Stimulated activated naive CD8-positive, alpha-beta T cell treated with anti-CD3 and anti-CD28 coated beads, Interleukin-15, Interleukin-2, amounts not matched to agents 100 ng/mL and 50 ng/mL, for 24 hours (primary cell): ENCODE results near the gene CACNA2D2.

ENCODE experiments used
- H3K27ac Mint-ChIP-seq: one replicate; pipeline ENCODE4 v1.8.0; 2021; ENCODE audit warnings: mild to moderate bottlenecking, mixed read lengths
- H3K27me3 Mint-ChIP-seq: one replicate; pipeline ENCODE4 v1.8.0; 2021; ENCODE audit warnings: mixed read lengths
- H3K36me3 Mint-ChIP-seq: one replicate; pipeline ENCODE4 v1.8.0; 2021; ENCODE audit warnings: low read depth, mixed read lengths
- H3K4me1 Mint-ChIP-seq: one replicate; pipeline ENCODE4 v1.8.0; 2021; ENCODE audit warnings: low read depth, mixed read lengths
- H3K4me3 Mint-ChIP-seq: one replicate; pipeline ENCODE4 v1.8.0; 2021; ENCODE audit warnings: mild to moderate bottlenecking, mixed read lengths
- H3K9me3 Mint-ChIP-seq: one replicate; pipeline ENCODE4 v1.8.0; 2021; ENCODE audit warnings: mixed read lengths

CACNA2D2 gene

DNA sequence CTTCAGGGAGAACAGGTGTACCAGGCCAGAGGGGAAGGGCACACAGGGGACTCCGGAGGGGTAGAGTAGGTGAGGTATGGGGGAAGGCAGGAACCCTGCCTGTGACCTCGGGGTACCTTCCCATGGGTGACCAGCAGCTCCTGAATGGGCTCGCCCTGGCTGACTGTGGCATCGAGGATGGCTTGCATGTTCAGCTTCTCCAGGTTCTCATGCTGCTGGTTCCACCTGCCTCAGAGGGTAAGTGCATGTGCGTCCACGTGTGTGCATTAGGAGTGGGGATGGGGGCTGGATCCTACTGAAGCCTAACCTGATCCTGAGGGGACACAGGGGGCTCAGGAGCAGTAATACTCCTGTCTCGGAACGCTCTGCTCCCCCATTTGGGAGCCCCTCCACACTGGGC, 158.4 kb downstream of the CACNA2D2 start:
- H3K4me3 Mint-ChIP-seq, result peak overlapping the region; percentile 23
- H3K27me3 Mint-ChIP-seq, result no peaks in the 10 kb centered on the region
- H3K9me3 Mint-ChIP-seq, result no peaks in the 10 kb centered on the region
- peaks cover 14% of the 10 kb centered on the region for H3K36me3 Mint-ChIP-seq
- H3K4me1 Mint-ChIP-seq, result peaks cover 65% of the 10 kb centered on the region
- no peak overlapping the region for H3K27ac Mint-ChIP-seq

DNA sequence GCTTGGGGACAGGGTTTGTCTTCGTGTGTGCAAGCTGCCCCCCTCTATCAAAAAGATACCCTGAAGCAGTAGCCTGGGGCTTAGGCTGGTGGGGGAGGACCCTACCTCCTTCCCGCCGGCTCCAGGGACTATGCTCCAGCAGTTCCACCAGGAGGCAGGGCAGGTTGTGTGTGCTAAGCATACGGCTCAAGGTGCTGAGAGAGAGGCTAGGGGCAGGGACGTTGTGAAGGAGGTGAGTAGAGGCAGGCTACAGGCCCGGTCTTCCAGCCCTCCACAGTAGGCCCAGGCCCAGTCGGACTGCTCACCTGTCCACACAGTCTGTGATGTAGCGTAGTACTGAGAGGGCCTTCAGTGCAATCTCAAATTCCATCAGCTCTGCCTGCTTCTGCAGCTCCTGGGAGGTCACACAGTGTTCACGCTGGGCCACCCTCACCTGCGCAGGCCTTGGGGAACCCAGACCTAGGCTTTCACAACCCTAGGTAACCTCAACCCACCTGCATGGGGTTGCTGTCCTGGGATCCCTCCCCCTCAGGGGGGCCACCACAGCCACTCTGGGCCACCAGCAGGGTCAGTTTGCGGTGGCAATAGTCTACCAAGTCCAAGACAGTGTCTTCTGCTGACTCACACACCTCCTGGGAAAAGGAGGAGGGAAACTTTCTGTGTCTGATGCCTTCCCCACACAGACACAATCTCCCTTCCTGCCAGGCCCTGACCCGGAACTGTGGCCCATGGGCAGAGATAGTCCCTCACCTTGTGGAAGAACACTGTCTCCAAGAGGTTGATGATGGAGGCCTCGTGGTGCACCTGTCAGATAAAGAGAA, 160.4 kb downstream of the CACNA2D2 start:
- H3K4me3 Mint-ChIP-seq, result no peak overlapping the region
- peaks cover 63% of the 10 kb centered on the region for H3K4me1 Mint-ChIP-seq
- H3K36me3 Mint-ChIP-seq, result peaks cover 22% of the 10 kb centered on the region
- H3K27me3 Mint-ChIP-seq, result no peaks in the 10 kb centered on the region
- H3K9me3 Mint-ChIP-seq, result no peaks in the 10 kb centered on the region
- no peak overlapping the region for H3K27ac Mint-ChIP-seq

DNA sequence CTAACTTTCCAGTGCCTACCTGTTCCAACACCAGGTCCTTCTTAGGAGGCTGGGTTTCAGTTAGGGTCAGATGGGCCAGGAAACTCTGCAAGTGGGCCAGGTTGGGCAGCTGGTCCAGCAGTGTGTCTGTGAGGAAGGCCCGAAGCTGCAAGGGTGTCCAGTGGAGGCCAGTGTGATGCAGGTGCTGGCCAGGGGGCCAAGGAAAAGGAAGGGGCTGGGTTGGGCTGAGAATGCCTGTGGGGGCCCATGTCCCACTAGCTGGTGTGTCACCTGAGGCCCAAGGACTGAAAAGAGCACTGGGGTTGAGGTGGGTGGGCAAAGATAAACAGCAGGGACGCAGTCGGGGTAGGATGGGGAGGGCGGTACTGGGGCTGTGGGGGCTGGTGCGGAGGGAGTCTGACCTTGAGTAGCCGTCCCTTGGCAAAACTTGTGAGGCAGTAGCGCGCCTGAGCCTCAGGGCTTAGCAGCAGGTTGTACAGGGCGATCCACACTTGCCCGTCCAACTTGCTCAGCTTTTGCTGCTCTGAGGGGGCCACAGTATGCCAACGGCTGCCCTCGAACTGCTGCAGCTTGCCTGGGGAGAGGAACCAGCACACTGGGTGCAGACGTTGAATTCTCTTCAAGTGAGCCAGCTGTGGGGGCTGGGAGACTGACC, 161.3 kb downstream of the CACNA2D2 start:
- H3K27me3 Mint-ChIP-seq, result no peaks in the 10 kb centered on the region
- no peaks in the 10 kb centered on the region for H3K9me3 Mint-ChIP-seq
- H3K4me3 Mint-ChIP-seq, result peak overlapping the region; percentile 13
- no peak overlapping the region for H3K27ac Mint-ChIP-seq
- H3K4me1 Mint-ChIP-seq, result peaks cover 54% of the 10 kb centered on the region
- H3K36me3 Mint-ChIP-seq, result peaks cover 17% of the 10 kb centered on the region

DNA sequence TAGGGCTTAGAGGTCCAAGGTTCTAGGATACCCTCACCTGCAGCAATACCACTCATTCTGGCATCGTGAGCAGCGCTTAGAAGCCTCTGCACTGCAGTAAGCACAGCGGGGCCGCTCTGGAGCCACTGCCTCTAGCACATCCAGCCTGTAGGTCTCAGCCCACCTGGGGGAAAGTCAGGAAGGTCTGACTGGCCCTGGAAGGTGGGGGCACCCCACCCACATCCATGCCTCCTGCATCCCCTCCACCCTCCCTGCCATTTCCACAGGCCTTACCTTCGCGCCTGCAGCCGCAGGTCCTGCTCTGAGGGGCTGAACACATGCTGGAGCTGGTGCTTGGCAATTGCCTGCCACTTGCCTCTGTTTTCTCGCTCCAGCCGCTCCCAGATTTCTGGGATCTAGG, 161.9 kb downstream of the CACNA2D2 start:
- H3K36me3 Mint-ChIP-seq, result peaks cover 19% of the 10 kb centered on the region
- H3K9me3 Mint-ChIP-seq, result no peaks in the 10 kb centered on the region
- peak overlapping the region; percentile 90 for H3K4me3 Mint-ChIP-seq
- peaks cover 51% of the 10 kb centered on the region for H3K4me1 Mint-ChIP-seq
- H3K27ac Mint-ChIP-seq, result peak overlapping the region; percentile 88
- H3K27me3 Mint-ChIP-seq, result no peaks in the 10 kb centered on the region

DNA sequence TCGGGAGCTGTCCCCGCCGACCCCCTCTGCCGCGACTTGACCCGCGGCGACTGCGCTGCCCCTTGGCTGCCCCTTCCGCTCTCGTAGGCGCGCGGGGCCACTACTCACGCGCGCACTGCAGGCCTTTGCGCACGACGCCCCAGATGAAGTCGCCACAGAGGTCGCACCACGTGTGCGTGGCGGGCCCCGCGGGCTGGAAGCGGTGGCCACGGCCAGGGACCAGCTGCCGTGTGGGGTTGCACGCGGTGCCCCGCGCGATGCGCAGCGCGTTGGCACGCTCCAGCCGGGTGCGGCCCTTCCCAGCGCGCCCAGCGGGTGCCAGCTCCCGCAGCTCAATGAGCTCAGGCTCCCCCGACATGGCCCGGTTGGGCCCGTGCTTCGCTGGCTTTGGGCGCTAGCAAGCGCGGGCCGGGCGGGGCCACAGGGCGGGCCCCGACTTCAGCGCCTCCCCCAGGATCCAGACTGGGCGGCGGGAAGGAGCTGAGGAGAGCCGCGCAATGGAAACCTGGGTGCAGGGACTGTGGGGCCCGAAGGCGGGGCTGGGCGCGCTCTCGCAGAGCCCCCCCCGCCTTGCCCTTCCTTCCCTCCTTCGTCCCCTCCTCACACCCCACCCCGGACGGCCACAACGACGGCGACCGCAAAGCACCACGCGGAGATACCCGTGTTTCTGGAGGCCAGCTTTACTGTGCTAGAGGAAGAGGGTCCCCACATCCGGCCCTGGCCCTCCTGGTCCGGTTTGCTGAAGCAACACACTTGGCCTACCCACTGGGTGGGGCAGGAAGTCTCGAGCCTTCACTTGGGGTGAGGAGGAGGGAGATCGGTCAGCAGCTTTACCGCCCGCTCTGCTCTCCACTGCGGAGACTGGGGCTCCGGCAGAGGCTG, 162.7 kb downstream of the CACNA2D2 start, which contains the start of gene RASSF1:
Gene RASSF1 (minus strand): TSS at position 389 of the 882 bp plus-strand sequence. CDS start 31 bp downstream, at position 358.
- peaks cover 51% of the 10 kb centered on the region for H3K4me1 Mint-ChIP-seq
- peak within 1 kb of the TSS; percentile 90 for H3K4me3 Mint-ChIP-seq
- H3K36me3 Mint-ChIP-seq, result peaks cover 28% of the 10 kb centered on the region
- peak within 1 kb of the TSS; percentile 88 for H3K27ac Mint-ChIP-seq
- no peaks in the 10 kb centered on the region for H3K27me3 Mint-ChIP-seq
- H3K9me3 Mint-ChIP-seq, result no peaks in the 10 kb centered on the region

DNA sequence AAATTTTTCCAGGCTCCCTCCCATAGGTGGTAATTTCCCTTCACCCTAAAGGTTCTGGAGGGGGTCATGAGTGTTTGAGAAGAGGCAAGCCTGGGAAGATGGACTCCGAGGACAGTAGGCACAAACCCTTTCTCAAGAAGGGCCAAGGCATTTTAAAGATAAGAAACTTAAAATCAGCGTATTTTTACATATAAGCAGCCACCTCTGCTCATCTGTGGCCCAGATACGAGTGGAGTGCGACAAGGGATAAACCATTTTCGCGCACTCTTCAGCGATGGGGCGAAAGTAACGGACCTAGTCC, 163.3 kb downstream of the CACNA2D2 start:
- Mint-ChIP-seq H3K36me3 (peaks cover 34% of the 10 kb centered on the region), H3K4me1 (peaks cover 53% of the 10 kb centered on the region), H3K27me3 (no peaks in the 10 kb centered on the region), H3K27ac (peak overlapping the region; percentile 88), H3K4me3 (peak overlapping the region; percentile 90), H3K9me3 (no peaks in the 10 kb centered on the region)

DNA sequence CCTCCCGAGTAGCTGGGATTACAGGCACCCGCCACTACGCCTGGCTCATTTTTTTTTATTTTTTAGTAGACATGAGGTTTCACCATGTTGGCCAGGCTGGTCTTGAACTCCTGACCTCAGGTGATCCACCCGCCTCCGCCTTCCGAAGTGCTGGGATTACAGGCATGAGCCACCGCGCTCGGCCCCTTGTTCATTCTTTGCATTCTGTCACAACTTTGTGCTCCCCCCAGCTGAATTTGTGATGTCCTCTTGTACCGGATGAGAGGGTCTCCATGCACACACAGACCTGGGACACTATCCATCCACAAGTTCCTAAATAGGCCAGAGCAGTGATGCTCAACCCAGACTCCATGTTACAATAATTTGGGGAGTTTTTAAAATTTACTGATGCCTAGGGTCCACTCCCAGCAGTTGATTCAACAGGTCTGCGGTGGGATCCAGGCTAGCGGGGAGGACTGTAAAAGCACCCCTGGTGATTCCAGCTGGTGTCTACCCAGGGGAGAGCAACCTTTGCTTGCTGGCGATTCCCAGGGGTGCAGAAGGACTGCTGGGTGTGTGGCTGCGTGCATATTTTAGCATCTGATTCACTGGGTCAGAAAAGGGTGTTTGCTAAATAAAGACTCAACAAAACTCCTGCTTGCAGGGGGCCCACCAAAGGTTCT, 163.8 kb downstream of the CACNA2D2 start:
- no peaks in the 10 kb centered on the region for H3K9me3 Mint-ChIP-seq
- H3K27me3 Mint-ChIP-seq, result no peaks in the 10 kb centered on the region
- H3K4me3 Mint-ChIP-seq, result peak overlapping the region; percentile 90
- H3K36me3 Mint-ChIP-seq, result peaks cover 36% of the 10 kb centered on the region
- peaks cover 58% of the 10 kb centered on the region for H3K4me1 Mint-ChIP-seq
- H3K27ac Mint-ChIP-seq, result peak overlapping the region; percentile 88

DNA sequence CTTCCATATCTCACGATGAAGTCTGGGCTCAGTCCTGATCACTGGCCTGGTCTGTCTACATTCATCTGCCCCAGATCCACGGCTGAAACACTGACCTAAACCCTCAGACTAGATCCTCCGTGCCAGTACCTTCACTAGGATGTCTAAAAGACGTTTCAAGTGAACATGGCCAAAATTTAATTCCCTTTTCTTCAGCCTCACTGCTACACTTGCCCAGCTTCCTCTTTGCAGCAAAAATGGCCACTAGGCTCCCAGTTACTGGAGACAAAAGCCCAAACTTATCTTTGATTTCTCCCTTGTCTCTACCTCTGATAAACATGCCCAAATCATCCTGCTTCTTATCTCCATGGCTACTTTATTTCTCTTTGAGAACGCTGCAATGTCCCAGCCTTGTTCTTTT, 164.5 kb downstream of the CACNA2D2 start:
- H3K4me1 Mint-ChIP-seq, result peaks cover 62% of the 10 kb centered on the region
- peak overlapping the region; percentile 90 for H3K4me3 Mint-ChIP-seq
- peak overlapping the region; percentile 88 for H3K27ac Mint-ChIP-seq
- H3K36me3 Mint-ChIP-seq, result peaks cover 42% of the 10 kb centered on the region
- no peaks in the 10 kb centered on the region for H3K27me3 Mint-ChIP-seq
- no peaks in the 10 kb centered on the region for H3K9me3 Mint-ChIP-seq

DNA sequence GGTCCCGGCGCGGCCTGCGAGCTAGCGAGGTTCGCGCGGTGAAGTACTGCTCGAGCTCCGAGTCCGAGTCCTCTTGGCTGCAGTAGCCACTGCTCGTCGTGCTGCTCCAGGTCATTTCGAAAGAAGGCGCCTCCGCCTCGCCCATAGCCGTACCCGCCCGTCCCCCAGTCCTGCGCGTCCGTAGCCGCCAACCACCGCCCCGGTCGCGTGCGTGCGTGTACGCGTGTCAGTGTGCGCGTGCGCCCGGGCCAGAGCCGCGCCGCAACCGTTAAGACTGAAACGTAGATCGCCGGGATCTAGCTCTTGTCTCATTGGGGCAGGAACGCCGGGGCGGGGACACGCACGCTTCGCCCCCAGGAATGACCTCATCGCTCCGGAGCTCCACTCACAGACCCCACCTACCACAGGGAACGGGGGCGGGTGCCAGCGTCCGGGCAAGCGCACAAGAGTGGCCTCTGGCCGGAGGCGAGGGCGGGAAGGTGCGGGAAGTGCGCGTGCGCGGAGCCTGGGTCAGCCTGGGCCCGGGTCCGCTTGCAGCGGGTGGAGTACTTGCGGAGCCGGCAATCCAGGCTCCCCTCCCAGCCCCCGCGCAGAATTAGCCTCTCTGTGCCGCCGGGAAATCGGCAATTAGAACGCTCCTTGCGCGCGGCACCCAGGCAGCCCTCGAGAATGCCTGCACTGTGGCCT, 166.1 kb downstream of the CACNA2D2 start:
- Mint-ChIP-seq H3K36me3 (peaks cover 48% of the 10 kb centered on the region), H3K27me3 (no peaks in the 10 kb centered on the region), H3K4me1 (peaks cover 67% of the 10 kb centered on the region), H3K27ac (peak overlapping the region; percentile 88), H3K4me3 (peak overlapping the region; percentile 90), H3K9me3 (no peaks in the 10 kb centered on the region)

DNA sequence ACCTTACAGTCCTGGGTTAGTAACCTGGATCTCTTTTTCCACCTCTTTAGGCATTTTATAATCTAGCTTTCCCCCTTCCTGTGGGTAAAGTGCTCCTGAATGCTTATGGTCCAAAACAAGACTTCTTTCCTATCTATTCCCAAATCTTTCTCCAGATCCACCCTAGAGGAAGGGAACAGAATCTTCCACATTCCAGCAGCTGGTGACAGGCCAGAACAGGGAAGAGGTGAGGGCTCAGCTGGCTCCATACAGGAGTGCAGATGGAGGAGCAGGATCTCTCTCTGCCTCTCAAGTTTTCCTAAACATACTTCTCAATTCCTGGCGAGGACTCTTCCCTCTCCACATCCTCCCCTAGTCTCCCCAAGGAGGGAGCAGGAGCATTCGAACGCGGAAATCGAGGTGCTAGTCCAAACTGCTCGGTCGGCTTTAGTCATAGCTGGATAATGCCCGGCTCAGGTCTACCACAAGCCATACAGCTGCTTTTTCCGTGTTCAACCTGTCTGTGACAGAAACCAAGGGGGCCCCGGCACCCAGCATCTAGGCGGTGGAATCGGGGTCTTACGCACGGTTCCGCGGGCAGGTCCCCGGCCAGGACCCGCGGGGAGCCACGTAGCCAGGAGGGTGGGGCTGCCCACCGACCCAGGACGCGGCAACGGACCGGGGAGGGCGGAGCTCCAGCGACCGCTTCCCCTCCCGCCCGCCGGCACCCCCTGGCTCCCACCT, 166.8 kb downstream of the CACNA2D2 start:
- H3K27me3 Mint-ChIP-seq, result no peaks in the 10 kb centered on the region
- peaks cover 54% of the 10 kb centered on the region for H3K36me3 Mint-ChIP-seq
- peak overlapping the region; percentile 90 for H3K4me3 Mint-ChIP-seq
- H3K27ac Mint-ChIP-seq, result peak overlapping the region; percentile 97
- H3K4me1 Mint-ChIP-seq, result peaks cover 62% of the 10 kb centered on the region
- no peaks in the 10 kb centered on the region for H3K9me3 Mint-ChIP-seq

DNA sequence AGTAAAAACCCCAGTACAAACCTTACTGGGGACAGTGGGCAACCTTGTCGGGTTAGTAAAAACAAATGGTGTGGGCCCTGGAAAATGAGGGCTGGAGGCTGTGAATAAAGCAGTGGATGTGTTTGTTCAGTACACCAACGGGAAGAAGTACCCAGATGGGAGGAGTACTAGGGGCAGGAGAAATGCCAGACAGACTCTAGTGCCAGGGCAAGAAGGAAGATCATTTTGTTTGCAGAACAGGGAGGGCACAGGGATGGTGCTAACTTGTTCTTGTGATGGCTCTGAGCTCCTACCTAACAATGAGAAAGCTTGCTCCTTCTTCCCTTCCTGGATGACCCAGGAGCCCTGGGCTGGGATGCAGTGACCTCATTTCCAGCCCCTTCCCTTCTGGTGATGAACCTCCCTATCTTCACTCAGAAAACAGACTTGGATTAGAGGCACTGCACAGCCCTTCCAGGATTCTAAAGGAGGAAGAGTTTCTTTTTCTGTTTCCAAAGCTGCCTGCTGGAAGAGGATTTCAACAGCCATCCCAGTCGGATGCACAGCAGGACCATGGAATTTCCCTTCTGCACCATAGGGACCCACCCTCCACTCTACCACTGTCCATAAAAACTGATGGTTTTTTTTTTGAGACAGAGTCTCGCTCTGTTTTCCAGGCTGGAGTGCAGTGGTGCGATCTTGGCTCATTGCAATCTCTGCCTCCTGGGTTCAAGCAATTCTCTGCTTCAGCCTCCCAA, 168.9 kb downstream of the CACNA2D2 start:
- peaks cover 47% of the 10 kb centered on the region for H3K4me1 Mint-ChIP-seq
- no peaks in the 10 kb centered on the region for H3K9me3 Mint-ChIP-seq
- peak overlapping the region; percentile 83 for H3K27ac Mint-ChIP-seq
- H3K27me3 Mint-ChIP-seq, result no peaks in the 10 kb centered on the region
- H3K36me3 Mint-ChIP-seq, result peaks cover 71% of the 10 kb centered on the region
- peak overlapping the region; percentile 65 for H3K4me3 Mint-ChIP-seq

DNA sequence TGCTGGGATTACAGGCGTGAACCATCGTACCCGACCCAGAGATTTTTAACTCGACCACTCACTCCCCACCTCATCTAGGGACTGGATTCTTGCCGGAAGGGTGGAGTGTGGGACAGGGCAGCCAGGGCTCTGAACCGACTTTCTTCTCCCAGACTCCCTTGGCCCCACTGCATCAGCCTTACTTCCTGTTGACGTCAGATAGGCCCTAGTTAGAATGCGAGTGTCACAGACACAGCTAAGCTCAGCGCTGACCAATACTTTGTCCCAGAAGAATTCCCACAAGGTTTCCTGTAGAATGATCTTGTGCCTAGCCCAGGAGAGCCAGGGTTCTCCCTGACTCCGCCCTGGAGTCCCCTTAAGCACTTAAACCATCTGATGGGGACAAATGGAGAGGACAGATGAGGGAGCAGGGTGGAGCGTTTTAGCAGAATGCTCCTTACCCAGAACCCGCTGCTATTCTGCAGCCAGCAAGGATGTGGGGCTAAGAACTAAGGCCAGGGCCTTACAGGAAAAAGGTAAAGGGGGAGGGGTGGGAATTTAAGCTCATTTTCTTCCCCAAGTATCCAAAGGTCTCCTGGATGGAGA, 169.6 kb downstream of the CACNA2D2 start:
- H3K27me3 Mint-ChIP-seq, result no peaks in the 10 kb centered on the region
- H3K4me3 Mint-ChIP-seq, result peak overlapping the region; percentile 65
- H3K4me1 Mint-ChIP-seq, result peaks cover 43% of the 10 kb centered on the region
- H3K36me3 Mint-ChIP-seq, result peaks cover 68% of the 10 kb centered on the region
- no peaks in the 10 kb centered on the region for H3K9me3 Mint-ChIP-seq
- H3K27ac Mint-ChIP-seq, result peak overlapping the region; percentile 83
